ENCODE measurements around the gene HIPK2. TPM values are rescaled to one million over a fixed set of nuclear protein-coding genes. Genes with fewer than 3 reads are reported as not detected.
A peak's percentile ranks its signal among the peaks of the same experiment; 100 is the strongest.

The HIPK2 gene
- total and polyA plus RNA-seq, 10 of the 15 experiments (the other 5 are each of a cell fraction or from before 2014, with no cell fraction given): 1.7 to 39.0 (median 9.4) TPM

DNA sequence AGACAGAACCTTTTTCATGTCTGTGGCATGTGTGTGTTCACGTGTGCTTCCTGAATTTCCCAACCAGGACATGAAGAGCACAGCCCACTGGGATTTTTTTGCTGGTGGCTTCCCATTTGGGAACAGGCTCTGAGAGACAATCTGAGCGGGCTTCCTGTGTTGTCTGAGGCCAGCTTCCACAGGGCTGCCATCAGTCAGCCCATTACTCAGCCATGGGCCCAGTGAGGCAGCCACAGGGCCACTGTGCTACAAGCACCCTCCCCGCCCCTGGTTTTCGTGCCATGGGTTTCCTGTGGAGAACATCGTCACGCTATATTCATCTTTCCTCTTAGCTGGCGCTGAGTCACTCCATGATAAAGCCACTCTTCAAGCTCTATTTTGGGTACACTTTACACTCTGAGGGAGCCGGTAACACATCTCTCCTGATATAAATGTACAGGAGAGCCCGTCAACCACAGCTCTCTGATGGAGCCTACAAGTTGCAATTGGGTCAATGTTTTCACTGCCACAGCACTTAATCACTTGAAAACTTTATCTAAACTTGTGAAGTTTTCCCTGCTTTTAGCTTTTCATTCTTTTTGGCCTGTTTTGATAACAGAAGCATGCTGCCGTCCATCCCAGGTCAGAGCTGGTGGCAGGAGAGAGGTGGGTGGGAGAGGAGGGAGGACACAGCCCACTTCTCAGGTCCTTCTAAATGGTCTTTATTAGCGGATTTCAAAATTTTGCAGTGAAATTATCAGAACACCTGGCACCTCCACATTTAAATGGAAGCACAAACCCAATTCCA is 96.9 kb downstream of the HIPK2 start (continued):
- TF ChIP-seq BMI1 (IDR thresholded peaks at IDR 0.05; ENCODE audit: borderline replicate concordance) (no peak), MXI1 (IDR thresholded peaks at IDR 0.05; ENCODE audit: low read depth, low read length) (no peak), RELA (IDR thresholded peaks at IDR 0.05; ENCODE audit: borderline replicate concordance, partially characterized antibody) (no peak), ZNF207 (IDR thresholded peaks at IDR 0.05; ENCODE audit: borderline replicate concordance) (no peak), IKZF1 (conservative IDR thresholded peaks at IDR 0.05) (peak; percentile 84), RELB (IDR thresholded peaks at IDR 0.05; ENCODE audit: low read depth) (no peak), SPI1 (IDR thresholded peaks at IDR 0.05; ENCODE audit: borderline replicate concordance, insufficient read depth, low read depth, low read length) (no peak), NFXL1 (IDR thresholded peaks at IDR 0.05; ENCODE audit: borderline replicate concordance) (no peak), HCFC1 (IDR thresholded peaks at IDR 0.05; ENCODE audit: low read length) (no peak), ZNF384 (IDR thresholded peaks at IDR 0.05; ENCODE audit: borderline replicate concordance, low read depth, low read length) (no peak), ATF7 (IDR thresholded peaks at IDR 0.05; ENCODE audit: low read depth) (no peak), MAX (IDR thresholded peaks at IDR 0.05; ENCODE audit: low read depth, low read length) (no peak), MYC (IDR thresholded peaks at IDR 0.05; ENCODE audit: insufficient read depth, insufficient read length, insufficient replicate concordance, low read length, severe bottlenecking) (no peak), PAX8 (IDR thresholded peaks at IDR 0.05) (no peak), RFX5 (IDR thresholded peaks at IDR 0.05; ENCODE audit: low read depth, low read length) (no peak), SRF (IDR thresholded peaks at IDR 0.05; ENCODE audit: low read depth in 2 of 2, low read length in 2 of 2) (no peak), TCF3 (IDR thresholded peaks at IDR 0.05; ENCODE audit: borderline replicate concordance, insufficient read depth, low read depth, low read length) (no peak), ZBTB40 (IDR thresholded peaks at IDR 0.05; ENCODE audit: borderline replicate concordance) (peak; percentile 46; the same call in 1 of the 2 replicates)
- TF ChIP-seq, protein P1, sequence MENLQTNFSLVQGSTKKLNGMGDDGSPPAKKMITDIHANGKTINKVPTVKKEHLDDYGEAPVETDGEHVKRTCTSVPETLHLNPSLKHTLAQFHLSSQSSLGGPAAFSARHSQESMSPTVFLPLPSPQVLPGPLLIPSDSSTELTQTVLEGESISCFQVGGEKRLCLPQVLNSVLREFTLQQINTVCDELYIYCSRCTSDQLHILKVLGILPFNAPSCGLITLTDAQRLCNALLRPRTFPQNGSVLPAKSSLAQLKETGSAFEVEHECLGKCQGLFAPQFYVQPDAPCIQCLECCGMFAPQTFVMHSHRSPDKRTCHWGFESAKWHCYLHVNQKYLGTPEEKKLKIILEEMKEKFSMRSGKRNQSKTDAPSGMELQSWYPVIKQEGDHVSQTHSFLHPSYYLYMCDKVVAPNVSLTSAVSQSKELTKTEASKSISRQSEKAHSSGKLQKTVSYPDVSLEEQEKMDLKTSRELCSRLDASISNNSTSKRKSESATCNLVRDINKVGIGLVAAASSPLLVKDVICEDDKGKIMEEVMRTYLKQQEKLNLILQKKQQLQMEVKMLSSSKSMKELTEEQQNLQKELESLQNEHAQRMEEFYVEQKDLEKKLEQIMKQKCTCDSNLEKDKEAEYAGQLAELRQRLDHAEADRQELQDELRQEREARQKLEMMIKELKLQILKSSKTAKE (IDR thresholded peaks at IDR 0.05; ENCODE audit: low read depth, poor library complexity, severe bottlenecking): no peak
- TF ChIP-seq, protein P2, sequence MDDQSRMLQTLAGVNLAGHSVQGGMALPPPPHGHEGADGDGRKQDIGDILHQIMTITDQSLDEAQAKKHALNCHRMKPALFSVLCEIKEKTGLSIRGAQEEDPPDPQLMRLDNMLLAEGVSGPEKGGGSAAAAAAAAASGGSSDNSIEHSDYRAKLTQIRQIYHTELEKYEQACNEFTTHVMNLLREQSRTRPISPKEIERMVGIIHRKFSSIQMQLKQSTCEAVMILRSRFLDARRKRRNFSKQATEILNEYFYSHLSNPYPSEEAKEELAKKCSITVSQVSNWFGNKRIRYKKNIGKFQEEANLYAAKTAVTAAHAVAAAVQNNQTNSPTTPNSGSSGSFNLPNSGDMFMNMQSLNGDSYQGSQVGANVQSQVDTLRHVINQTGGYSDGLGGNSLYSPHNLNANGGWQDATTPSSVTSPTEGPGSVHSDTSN (IDR thresholded peaks at IDR 0.05; ENCODE audit: insufficient replicate concordance, low read depth, low read length): no peak

Data from GM12878 (cell line).